Kidney (tissue), 14 donors: ENCODE data around the gene PFKP. TPM values are rescaled to one million over a fixed set of nuclear protein-coding genes. Genes with fewer than 3 reads are reported as not detected.

Source experiments
- DNase-seq, 5 donors: peaks; one replicate each; pipeline ENCODE4 v3.0.0-alpha.2; 2013 to 2020
- FAIRE-seq: peaks from 2 replicates; lab custom pipeline; 2012; peaks lifted over from hg19 to GRCh38; lab: Jason Lieb, UNC
- H3K27ac ChIP-seq, 2 donors: one replicate each; pipeline ENCODE4 v1.7.0; 2013; ENCODE audit warnings: low read depth in 2 of 2, low read length in 2 of 2, inconsistent platforms in 1 of 2
- H3K27me3 ChIP-seq: one replicate; pipeline ENCODE4 v1.7.1; 2013; ENCODE audit warnings: low read length, inconsistent platforms; ENCODE audit not compliant: control insufficient read depth, insufficient read depth
- H3K36me3 ChIP-seq, 3 donors: one replicate each; pipeline versions ENCODE4 v1.7.0 to v1.7.1; 2013; ENCODE audit warnings: low read length in 3 of 3, control low read depth in 1 of 3, inconsistent platforms in 1 of 3; ENCODE audit not compliant: insufficient read depth in 3 of 3, control insufficient read depth in 2 of 3
- H3K4me1 ChIP-seq, 3 donors: one replicate each; pipeline versions ENCODE4 v1.7.0 to v1.7.1; 2013; ENCODE audit warnings: low read length in 3 of 3, inconsistent platforms in 1 of 3, low read depth in 1 of 3; ENCODE audit not compliant: control insufficient read depth in 2 of 3, insufficient read depth in 2 of 3
- H3K4me3 ChIP-seq, 3 donors: one replicate each; pipeline versions ENCODE4 v1.7.0 to v1.8.1; 2013; ENCODE audit warnings: low read length in 3 of 3, control low read depth in 1 of 3, inconsistent platforms in 1 of 3
- H3K9ac ChIP-seq, 3 donors: one replicate each; pipeline versions ENCODE4 v1.7.0 to v1.7.1; 2013; ENCODE audit warnings: low read length in 3 of 3, control low read depth in 1 of 3, inconsistent platforms in 1 of 3
- H3K9me3 ChIP-seq, 3 donors: one replicate each; pipeline versions ENCODE4 v1.7.0 to v1.7.1; 2013; ENCODE audit warnings: low read length in 3 of 3, control low read depth in 1 of 3, inconsistent platforms in 1 of 3; ENCODE audit not compliant: control insufficient read depth in 2 of 3, insufficient read depth in 1 of 3
- intact Hi-C: fragments of 100-400 bp; cut with DNase I; formaldehyde crosslinking; loops from one replicate; pipeline ENCODE4 v1.11.1; 2022
- polyA plus RNA-seq: library from polyadenylated mRNA; stranded (reverse); fragments of 350-450 nt; fragmentation: Illumina TruSeq; extraction: RNeasy Lipid Tissue Mini Kit (QIAGEN cat#74804); gene quantifications from one replicate; pipeline ENCODE4 v1.2.3, GENCODE V29; 2014; ENCODE audit warnings: low read depth, low replicate concordance; ENCODE audit not compliant: insufficient read depth
- total RNA-seq: library from RNA; stranded (reverse); fragmentation: NEBNext Ultra II Directional; extraction: Animal tissue kit (Norgen Biotek cat#: 25700); gene quantifications from one replicate; pipeline ENCODE4 v1.2.1, GENCODE V29; 2021
- TF ChIP-seq, protein P1 (sequence below): IDR thresholded peaks from 3 replicates; pipeline ENCODE4 v1.5.1; 2012; ENCODE audit warnings: mild to moderate bottlenecking, moderate library complexity, borderline replicate concordance; ENCODE audit not compliant: insufficient read depth; ENCODE audit errors: extremely low read depth
- donor health status: control.
- donor health status: control.
- donor health status: control.
- donor health status: control.
- donor health status: control.
- donor health status: DM: yes; HTN: yes; CAD: no.
- donor health status: Normal renal cell carcinoma (clear cell type).

The PFKP gene
- total and polyA plus RNA-seq, 2 donors from 2014 or later: 51.2 to 139 TPM

DNA sequence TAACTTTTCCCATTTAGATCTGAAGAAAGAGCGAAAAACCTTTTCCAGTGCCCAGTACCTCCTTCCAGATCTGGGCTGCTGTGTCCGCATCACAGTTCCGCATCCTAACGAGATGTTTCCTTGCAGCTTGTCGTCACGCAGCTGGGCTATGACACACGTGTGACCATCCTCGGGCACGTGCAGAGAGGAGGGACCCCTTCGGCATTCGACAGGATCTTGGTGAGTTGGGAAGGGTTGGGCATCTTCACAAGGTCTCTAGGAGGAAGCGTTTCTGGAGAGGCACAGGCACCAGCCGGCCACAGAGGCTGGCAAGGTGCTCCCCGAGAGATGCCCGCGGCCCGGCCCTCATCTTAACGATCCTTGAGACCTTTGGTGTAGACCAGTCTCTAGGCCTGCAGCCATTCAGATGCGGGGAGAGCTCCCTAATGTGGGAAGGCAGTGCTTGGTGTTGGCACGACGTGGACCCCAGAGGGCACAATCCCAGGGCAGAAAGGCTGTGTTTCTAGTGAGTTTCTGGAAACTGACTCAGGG lies 41.3 kb downstream of the PFKP start:
- Histone ChIP-seq H3K36me3 (peaks cover 2 to 15% (median 6%) of the 10 kb centered on the region in 3 donors), H3K9ac (peak overlapping the region in 1 of 3 donors; percentile 23), H3K27ac (peak overlapping the region; percentile 26 to 43), H3K9me3 (no peaks in the 10 kb centered on the region), H3K27me3 (peaks cover 2% of the 10 kb centered on the region), H3K4me3 (no peak overlapping the region), H3K4me1 (peaks cover 6 to 15% (median 9%) of the 10 kb centered on the region in 3 donors)
- FAIRE-seq (no peak), DNase-seq (no peak)
- TF ChIP-seq, protein P1, sequence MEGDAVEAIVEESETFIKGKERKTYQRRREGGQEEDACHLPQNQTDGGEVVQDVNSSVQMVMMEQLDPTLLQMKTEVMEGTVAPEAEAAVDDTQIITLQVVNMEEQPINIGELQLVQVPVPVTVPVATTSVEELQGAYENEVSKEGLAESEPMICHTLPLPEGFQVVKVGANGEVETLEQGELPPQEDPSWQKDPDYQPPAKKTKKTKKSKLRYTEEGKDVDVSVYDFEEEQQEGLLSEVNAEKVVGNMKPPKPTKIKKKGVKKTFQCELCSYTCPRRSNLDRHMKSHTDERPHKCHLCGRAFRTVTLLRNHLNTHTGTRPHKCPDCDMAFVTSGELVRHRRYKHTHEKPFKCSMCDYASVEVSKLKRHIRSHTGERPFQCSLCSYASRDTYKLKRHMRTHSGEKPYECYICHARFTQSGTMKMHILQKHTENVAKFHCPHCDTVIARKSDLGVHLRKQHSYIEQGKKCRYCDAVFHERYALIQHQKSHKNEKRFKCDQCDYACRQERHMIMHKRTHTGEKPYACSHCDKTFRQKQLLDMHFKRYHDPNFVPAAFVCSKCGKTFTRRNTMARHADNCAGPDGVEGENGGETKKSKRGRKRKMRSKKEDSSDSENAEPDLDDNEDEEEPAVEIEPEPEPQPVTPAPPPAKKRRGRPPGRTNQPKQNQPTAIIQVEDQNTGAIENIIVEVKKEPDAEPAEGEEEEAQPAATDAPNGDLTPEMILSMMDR: no peak
- intact Hi-C loops: no loop called here

DNA sequence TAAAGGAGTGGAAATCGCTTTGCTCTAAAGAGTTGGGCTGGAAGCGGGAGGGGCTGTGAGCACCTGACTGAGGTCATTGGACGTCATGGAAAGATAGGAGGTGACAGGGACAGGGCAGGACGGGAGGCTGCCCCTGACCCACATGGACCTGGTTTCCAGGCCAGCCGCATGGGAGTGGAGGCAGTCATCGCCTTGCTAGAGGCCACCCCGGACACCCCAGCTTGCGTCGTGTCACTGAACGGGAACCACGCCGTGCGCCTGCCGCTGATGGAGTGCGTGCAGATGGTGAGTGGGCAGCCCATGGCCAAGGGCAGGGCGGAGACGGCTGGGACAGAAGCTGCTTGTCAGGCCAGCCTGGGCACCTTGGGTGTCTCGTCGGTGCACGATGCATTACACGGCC lies 41.8 kb downstream of the PFKP start:
- Histone ChIP-seq H3K4me3 (no peak overlapping the region), H3K4me1 (peaks cover 6 to 14% (median 9%) of the 10 kb centered on the region in 3 donors), H3K9ac (peak overlapping the region in 1 of 3 donors; percentile 23), H3K9me3 (no peaks in the 10 kb centered on the region), H3K27me3 (peaks cover 2% of the 10 kb centered on the region), H3K27ac (peak overlapping the region in 1 of 2 donors; percentile 43), H3K36me3 (peaks cover 2 to 18% (median 8%) of the 10 kb centered on the region in 3 donors)
- no peak for DNase-seq
- no peak for FAIRE-seq
- TF ChIP-seq, protein P1: no peak
- intact Hi-C loops: no loop called here

DNA sequence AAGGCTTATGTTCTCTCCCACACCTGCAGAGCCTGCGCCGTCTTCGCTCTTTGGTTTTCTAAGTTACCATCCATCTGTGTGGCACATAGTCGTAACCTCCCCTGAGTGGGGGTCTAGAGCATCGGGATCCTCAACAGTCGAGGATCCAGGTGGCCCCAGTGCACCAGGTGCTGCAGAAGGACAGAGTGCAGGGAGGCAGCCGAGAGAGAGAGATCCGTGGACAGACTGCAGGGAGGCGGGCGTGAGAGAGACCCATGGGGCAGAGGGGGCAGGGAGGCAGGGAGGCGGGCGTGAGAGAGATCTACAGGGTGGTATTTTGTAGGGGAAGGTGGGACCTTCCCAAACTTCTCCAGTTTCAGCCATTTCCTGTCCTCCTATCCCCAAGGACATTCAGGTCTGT lies 42.3 kb downstream of the PFKP start:
- DNase-seq (peak in 1 of 5 donors; percentile 69), FAIRE-seq (no peak)
- peaks cover 6 to 14% (median 9%) of the 10 kb centered on the region in 3 donors for H3K4me1 ChIP-seq
- H3K36me3 ChIP-seq: peaks cover 2 to 18% (median 8%) of the 10 kb centered on the region in 3 donors
- no peaks in the 10 kb centered on the region for H3K9me3 ChIP-seq
- peak overlapping the region in 1 of 2 donors; percentile 43 for H3K27ac ChIP-seq
- no peak overlapping the region for H3K4me3 ChIP-seq
- TF ChIP-seq, protein P1: no peak
- H3K9ac ChIP-seq: no peak overlapping the region
- intact Hi-C loops: no loop called here
- H3K27me3 ChIP-seq: peaks cover 2% of the 10 kb centered on the region
